ENCODE results near the gene ARHGAP40.

The ARHGAP40 gene

GRCh38 chr20:38657390-38657789 is 55.8 kb downstream of the ARHGAP40 start:
- DNase-seq, result no peak

- peak in 1 of 4 experiments; percentile 5 for DNase-seq
These were observed 57.4 kb downstream of the ARHGAP40 start for GRCh38 chr20:38658879-38659596.

- DNase-seq, result no peak
These were observed 57.9 kb downstream of the ARHGAP40 start for GRCh38 chr20:38659597-38659880.

GRCh38 chr20:38660429-38660828 is 58.8 kb downstream of the ARHGAP40 start:
- DNase-seq, result no peak

GRCh38 chr20:38663660-38664059 is 62.1 kb downstream of the ARHGAP40 start:
- no peak for DNase-seq

GRCh38 chr20:38664284-38664683 is 62.7 kb downstream of the ARHGAP40 start:
- DNase-seq, result no peak

- no peak for DNase-seq
These were observed 63.5 kb downstream of the ARHGAP40 start for GRCh38 chr20:38665094-38665493.

GRCh38 chr20:38665506-38666285 is 64.1 kb downstream of the ARHGAP40 start:
- no peak for DNase-seq

- DNase-seq, result no peak
These were observed 65.9 kb downstream of the ARHGAP40 start for GRCh38 chr20:38667417-38667956.

GRCh38 chr20:38669688-38670087 is 68.1 kb downstream of the ARHGAP40 start:
- no peak for DNase-seq

- DNase-seq, result no peak
These were observed 69.2 kb downstream of the ARHGAP40 start for GRCh38 chr20:38670786-38671185.

- DNase-seq, result no peak
These were observed 69.6 kb downstream of the ARHGAP40 start for GRCh38 chr20:38671186-38671585.

GRCh38 chr20:38671701-38672292 is 70.2 kb downstream of the ARHGAP40 start:
- no peak for DNase-seq

GRCh38 chr20:38672504-38672903 is 70.9 kb downstream of the ARHGAP40 start:
- DNase-seq, result no peak

GRCh38 chr20:38673261-38673660 is 71.7 kb downstream of the ARHGAP40 start:
- DNase-seq, result no peak

GRCh38 chr20:38673725-38674091 is 72.1 kb downstream of the ARHGAP40 start:
- DNase-seq, result no peak

GRCh38 chr20:38674092-38674764 is 72.6 kb downstream of the ARHGAP40 start:
- peak in 2 of 4 experiments; percentile 7 to 26 for DNase-seq

GRCh38 chr20:38674765-38675133 is 73.1 kb downstream of the ARHGAP40 start:
- no peak for DNase-seq

GRCh38 chr20:38676576-38676975 is 75.0 kb downstream of the ARHGAP40 start:
- no peak for DNase-seq

GRCh38 chr20:38680500-38681306 is 79.1 kb downstream of the ARHGAP40 start:
- no peak for DNase-seq

- no peak for DNase-seq
These were observed 83.7 kb downstream of the ARHGAP40 start for GRCh38 chr20:38685271-38685670.

GRCh38 chr20:38685853-38686473 is 84.4 kb downstream of the ARHGAP40 start:
- peak in 1 of 4 experiments; percentile 20 for DNase-seq

Measured in activated naive CD4-positive, alpha-beta T cell (primary cell).